WERI-Rb-1 (cell line): Measurements from ENCODE around the gene GALNT15.

ENCODE experiments used
- DNase-seq: peaks from one replicate; pipeline ENCODE4 v3.0.0-alpha.2; 2020
- H3K27ac ChIP-seq: fragments of 250-450 bp; sonication (Bioruptor Pico); 2 replicates; pipeline ENCODE4 v1.5.1; 2020; ENCODE audit warnings: mild to moderate bottlenecking, moderate library complexity
- H3K27me3 ChIP-seq: fragments of 250-450 bp; sonication (Bioruptor Pico); 2 replicates; pipeline ENCODE4 v1.5.1; 2021; ENCODE audit warnings: mild to moderate bottlenecking, low read depth, moderate library complexity; ENCODE audit not compliant: insufficient read depth, severe bottlenecking
- H3K36me3 ChIP-seq: fragments of 250-450 bp; sonication (Bioruptor Pico); 2 replicates; pipeline ENCODE4 v1.5.1; 2020; ENCODE audit warnings: mild to moderate bottlenecking, moderate library complexity
- H3K4me3 ChIP-seq: 2 replicates; pipeline ENCODE4 v1.5.1; 2011; ENCODE audit warnings: low read depth, mild to moderate bottlenecking, control low read depth, low read length
- H3K9me3 ChIP-seq: fragments of 250-450 bp; sonication (Bioruptor Pico); 2 replicates; pipeline ENCODE4 v1.5.1; 2021; ENCODE audit warnings: mild to moderate bottlenecking, moderate library complexity; ENCODE audit not compliant: severe bottlenecking
- TF ChIP-seq, protein P1 (sequence below): IDR thresholded peaks from 2 replicates; pipeline ENCODE4 v1.5.1; 2011; ENCODE audit warnings: low read depth, mild to moderate bottlenecking, control low read depth, inconsistent platforms, low read length

The GALNT15 gene, protein sequence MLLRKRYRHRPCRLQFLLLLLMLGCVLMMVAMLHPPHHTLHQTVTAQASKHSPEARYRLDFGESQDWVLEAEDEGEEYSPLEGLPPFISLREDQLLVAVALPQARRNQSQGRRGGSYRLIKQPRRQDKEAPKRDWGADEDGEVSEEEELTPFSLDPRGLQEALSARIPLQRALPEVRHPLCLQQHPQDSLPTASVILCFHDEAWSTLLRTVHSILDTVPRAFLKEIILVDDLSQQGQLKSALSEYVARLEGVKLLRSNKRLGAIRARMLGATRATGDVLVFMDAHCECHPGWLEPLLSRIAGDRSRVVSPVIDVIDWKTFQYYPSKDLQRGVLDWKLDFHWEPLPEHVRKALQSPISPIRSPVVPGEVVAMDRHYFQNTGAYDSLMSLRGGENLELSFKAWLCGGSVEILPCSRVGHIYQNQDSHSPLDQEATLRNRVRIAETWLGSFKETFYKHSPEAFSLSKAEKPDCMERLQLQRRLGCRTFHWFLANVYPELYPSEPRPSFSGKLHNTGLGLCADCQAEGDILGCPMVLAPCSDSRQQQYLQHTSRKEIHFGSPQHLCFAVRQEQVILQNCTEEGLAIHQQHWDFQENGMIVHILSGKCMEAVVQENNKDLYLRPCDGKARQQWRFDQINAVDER

DNA sequence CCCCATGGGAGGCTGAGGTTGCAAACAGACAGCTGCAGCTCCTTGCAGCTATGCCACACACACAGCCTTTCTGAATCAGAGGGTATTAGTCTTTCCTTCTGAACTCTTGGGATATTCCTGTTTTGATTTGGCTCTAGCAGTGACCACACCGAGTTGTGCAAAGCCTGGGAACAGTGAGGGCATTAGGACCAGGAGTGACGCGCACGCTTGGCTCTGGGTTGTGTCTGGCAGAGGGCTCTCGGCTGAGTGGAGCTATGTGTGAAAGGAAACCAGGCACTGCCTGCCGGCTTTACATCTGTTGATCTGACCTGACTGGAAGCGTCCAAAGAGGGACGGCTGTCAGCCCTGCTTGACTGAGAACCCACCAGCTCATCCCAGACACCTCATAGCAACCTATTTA lies at the start of gene GALNT15:
GALNT15 (plus strand) TSS at position 292 of the 400 bp plus-strand sequence. CDS start 472 bp downstream, outside the sequence.
- DNase-seq = peak; percentile 24
- no peaks in the 10 kb centered on the region for H3K9me3 ChIP-seq

DNA sequence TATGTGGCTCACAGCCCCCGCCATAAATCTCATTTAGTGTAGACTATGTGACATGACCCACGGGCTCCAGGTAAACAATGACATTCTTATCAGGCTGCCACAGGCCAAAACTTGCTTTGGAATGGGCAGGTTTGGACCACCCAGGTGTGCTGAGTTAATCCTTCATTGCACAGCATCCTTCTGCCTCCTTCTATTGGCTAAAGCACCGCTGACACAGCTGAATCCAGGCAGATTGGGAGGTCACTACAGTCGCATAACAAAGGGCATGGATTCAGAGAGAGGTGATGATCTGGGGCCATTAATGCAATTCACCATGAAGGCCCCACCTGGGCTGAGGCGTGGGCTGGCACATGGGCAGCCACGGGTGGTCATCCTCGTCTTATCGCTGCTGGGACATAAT lies 47.8 kb upstream of the GALNT15 start:
- H3K4me3 ChIP-seq = no peak overlapping the region
- TF ChIP-seq, protein P1, sequence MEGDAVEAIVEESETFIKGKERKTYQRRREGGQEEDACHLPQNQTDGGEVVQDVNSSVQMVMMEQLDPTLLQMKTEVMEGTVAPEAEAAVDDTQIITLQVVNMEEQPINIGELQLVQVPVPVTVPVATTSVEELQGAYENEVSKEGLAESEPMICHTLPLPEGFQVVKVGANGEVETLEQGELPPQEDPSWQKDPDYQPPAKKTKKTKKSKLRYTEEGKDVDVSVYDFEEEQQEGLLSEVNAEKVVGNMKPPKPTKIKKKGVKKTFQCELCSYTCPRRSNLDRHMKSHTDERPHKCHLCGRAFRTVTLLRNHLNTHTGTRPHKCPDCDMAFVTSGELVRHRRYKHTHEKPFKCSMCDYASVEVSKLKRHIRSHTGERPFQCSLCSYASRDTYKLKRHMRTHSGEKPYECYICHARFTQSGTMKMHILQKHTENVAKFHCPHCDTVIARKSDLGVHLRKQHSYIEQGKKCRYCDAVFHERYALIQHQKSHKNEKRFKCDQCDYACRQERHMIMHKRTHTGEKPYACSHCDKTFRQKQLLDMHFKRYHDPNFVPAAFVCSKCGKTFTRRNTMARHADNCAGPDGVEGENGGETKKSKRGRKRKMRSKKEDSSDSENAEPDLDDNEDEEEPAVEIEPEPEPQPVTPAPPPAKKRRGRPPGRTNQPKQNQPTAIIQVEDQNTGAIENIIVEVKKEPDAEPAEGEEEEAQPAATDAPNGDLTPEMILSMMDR = no peak
- no peak for DNase-seq
- H3K9me3 ChIP-seq = no peaks in the 10 kb centered on the region
- no peaks in the 10 kb centered on the region for H3K36me3 ChIP-seq
- no peaks in the 10 kb centered on the region for H3K27me3 ChIP-seq
- no peak overlapping the region for H3K27ac ChIP-seq

More for the DNA sequence above, at the start of gene GALNT15:
- TF ChIP-seq, protein P1 = no peak
- H3K36me3 ChIP-seq = no peaks in the 10 kb centered on the region
- H3K27ac ChIP-seq = no peak within 1 kb of the TSS
- no peak within 1 kb of the TSS for H3K4me3 ChIP-seq
- no peaks in the 10 kb centered on the region for H3K27me3 ChIP-seq

DNA sequence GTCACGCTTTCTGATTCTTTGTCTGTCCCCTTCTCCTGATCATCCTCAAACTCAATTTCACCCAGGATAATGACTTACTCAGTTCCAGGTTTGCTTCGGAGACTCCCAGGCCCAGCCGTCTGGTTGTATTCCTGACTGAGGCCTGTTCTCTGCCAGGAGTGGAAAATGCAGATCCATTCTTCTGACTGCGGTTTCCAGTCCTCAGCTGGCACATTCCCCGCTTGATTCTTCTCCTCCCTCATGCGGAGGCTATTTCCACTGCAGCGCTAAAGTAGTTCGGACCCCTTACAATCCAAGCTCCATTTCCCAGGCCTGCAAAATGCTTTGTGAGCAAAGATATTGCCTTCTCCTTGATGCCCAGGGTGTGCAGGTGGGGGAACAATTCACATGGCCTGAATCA lies 47.2 kb upstream of the GALNT15 start:
- H3K27me3 ChIP-seq = no peaks in the 10 kb centered on the region
- DNase-seq = no peak
- H3K27ac ChIP-seq = no peak overlapping the region
- no peak overlapping the region for H3K4me3 ChIP-seq
- TF ChIP-seq, protein P1 = no peak
- no peaks in the 10 kb centered on the region for H3K9me3 ChIP-seq
- no peaks in the 10 kb centered on the region for H3K36me3 ChIP-seq

DNA sequence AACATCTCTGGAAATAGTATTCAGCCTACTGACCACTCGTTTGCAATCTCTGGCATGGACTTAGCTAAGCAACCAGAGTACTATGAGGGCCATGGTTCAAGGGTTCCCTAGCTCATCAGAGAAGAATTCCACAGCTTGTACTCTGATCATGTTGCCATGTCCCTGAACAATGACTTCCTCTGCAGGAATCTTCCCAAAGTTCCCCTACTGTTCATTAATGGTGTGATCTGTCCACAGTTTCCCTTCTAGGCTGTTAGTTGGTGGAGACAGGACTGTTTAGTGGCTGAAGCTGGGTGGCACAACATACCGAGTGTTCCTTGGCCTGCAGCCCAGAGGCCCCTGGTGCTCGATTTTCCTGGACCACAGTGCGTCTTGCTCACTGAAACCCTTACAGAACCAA lies 44.4 kb upstream of the GALNT15 start:
- Histone ChIP-seq H3K9me3 (no peaks in the 10 kb centered on the region), H3K27me3 (no peaks in the 10 kb centered on the region), H3K4me3 (no peak overlapping the region), H3K27ac (no peak overlapping the region), H3K36me3 (no peaks in the 10 kb centered on the region)
- DNase-seq = no peak
- TF ChIP-seq, protein P1 = no peak

DNA sequence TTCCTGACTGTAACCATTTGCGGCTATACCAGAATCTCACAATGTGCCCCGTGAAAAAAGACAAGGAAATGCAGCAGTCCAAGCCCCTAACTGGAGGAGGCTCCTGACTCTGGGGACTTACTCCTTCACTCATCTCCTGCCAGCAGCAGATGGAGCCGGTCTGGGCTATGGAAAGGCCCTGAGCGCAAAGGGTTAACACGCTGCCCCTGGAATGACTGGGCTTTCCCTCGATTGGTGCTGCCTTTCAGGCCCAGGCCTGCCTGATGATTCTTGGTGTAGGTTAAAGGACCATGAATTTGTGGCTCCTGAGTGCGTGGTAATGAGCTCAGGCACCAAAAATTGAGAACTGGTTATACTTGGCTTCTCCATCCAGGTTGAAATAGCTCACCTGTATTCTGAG lies 42.3 kb upstream of the GALNT15 start:
- Histone ChIP-seq H3K4me3 (peak overlapping the region; percentile 27; the same call in 1 of the 2 replicates), H3K27me3 (no peaks in the 10 kb centered on the region), H3K9me3 (peaks cover under 1% of the 10 kb centered on the region), H3K27ac (peak overlapping the region; percentile 51), H3K36me3 (no peaks in the 10 kb centered on the region)
- TF ChIP-seq, protein P1 = no peak
- peak; percentile 38 for DNase-seq
